Thoracic aorta (tissue), 2 donors: Measurements from ENCODE around the gene SMIM35. TPM values are rescaled to one million over a fixed set of nuclear protein-coding genes. Genes with fewer than 3 reads are reported as not detected.

ENCODE experiments used
- ATAC-seq: fragments of 150-250 bp; one replicate; pipeline ENCODE4 v1.8.0; 2017; ENCODE audit warnings: low read depth; ENCODE audit not compliant: insufficient number of reproducible peaks, low FRiP score
- DNase-seq: peaks from one replicate; pipeline ENCODE4 v3.0.0-alpha.2; 2020; ENCODE audit warnings: low spot score
- H3K27ac ChIP-seq, 2 donors: fragments of 200-600 bp; sonication (generic); 1 replicate in 1 of 2; 2 replicates in 1 of 2; pipeline ENCODE4 v1.5.1; 2016; ENCODE audit warnings: mild to moderate bottlenecking in 2 of 2, moderate library complexity in 2 of 2
- H3K27me3 ChIP-seq: fragments of 200-600 bp; sonication (generic); replicated peaks from 2 replicates; pipeline ENCODE4 v1.6.0; 2016; ENCODE audit warnings: mild to moderate bottlenecking; ENCODE audit not compliant: insufficient read depth
- H3K36me3 ChIP-seq: fragments of 200-600 bp; sonication (generic); one replicate; pipeline ENCODE4 v1.5.1; 2016
- H3K4me1 ChIP-seq, 2 donors: fragments of 200-600 bp; sonication (generic); 1 replicate in 1 of 2; 2 replicates in 1 of 2; pipeline versions ENCODE4 v1.5.1 to v1.6.0; 2016; ENCODE audit warnings: low read depth in 2 of 2, mild to moderate bottlenecking in 1 of 2; ENCODE audit not compliant: control insufficient read depth in 1 of 2
- H3K4me3 ChIP-seq: fragments of 200-600 bp; sonication (generic); 2 replicates; pipeline ENCODE4 v1.5.1; 2016; ENCODE audit warnings: mild to moderate bottlenecking
- H3K9me3 ChIP-seq: fragments of 200-600 bp; sonication (generic); 2 replicates; pipeline ENCODE4 v1.5.1; 2016
- CTCF ChIP-seq: fragments of 200-600 bp; sonication (generic); IDR thresholded peaks from one replicate; pipeline ENCODE4 v1.5.1; 2019; ENCODE audit warnings: antibody characterized with exemption
- total RNA-seq, 2 donors: library from RNA; depleted of rRNA; stranded (reverse); fragments of >200 nt; gene quantifications; one replicate each; pipeline versions ENCODE4 v1.1.0 to v1.2.3, GENCODE V29; 2016

Gene SMIM35
- total RNA-seq, 2 donors from 2014 or later = not detected

GRCh38 chr11:118060081-118060661 lies 26.6 kb downstream of the SMIM35 start:
- H3K4me1 ChIP-seq = no peaks in the 10 kb centered on the region
- ATAC-seq = no peak
- H3K4me3 ChIP-seq = no peak overlapping the region
- TF ChIP-seq CTCF = no peak
- H3K36me3 ChIP-seq = no peaks in the 10 kb centered on the region
- H3K27ac ChIP-seq = no peak overlapping the region
- DNase-seq = no peak
- H3K9me3 ChIP-seq = no peaks in the 10 kb centered on the region
- H3K27me3 ChIP-seq = no peaks in the 10 kb centered on the region

GRCh38 chr11:118059246-118059940 lies 27.4 kb downstream of the SMIM35 start:
- no peak for TF ChIP-seq CTCF
- no peaks in the 10 kb centered on the region for H3K27me3 ChIP-seq
- no peak overlapping the region for H3K27ac ChIP-seq
- H3K4me3 ChIP-seq = no peak overlapping the region
- DNase-seq = no peak
- H3K36me3 ChIP-seq = no peaks in the 10 kb centered on the region
- no peaks in the 10 kb centered on the region for H3K4me1 ChIP-seq
- ATAC-seq = no peak
- H3K9me3 ChIP-seq = no peaks in the 10 kb centered on the region

- Histone ChIP-seq H3K27ac (no peak overlapping the region), H3K36me3 (no peaks in the 10 kb centered on the region), H3K27me3 (no peaks in the 10 kb centered on the region), H3K9me3 (no peaks in the 10 kb centered on the region), H3K4me3 (no peak overlapping the region), H3K4me1 (no peaks in the 10 kb centered on the region)
- no peak for ATAC-seq
- no peak for DNase-seq
- no peak for TF ChIP-seq CTCF
Measured at GRCh38 chr11:118058311-118059245, 28.2 kb downstream of the SMIM35 start.

- Histone ChIP-seq H3K36me3 (no peaks in the 10 kb centered on the region), H3K27me3 (no peaks in the 10 kb centered on the region), H3K9me3 (no peaks in the 10 kb centered on the region), H3K4me1 (no peaks in the 10 kb centered on the region), H3K4me3 (no peak overlapping the region), H3K27ac (no peak overlapping the region)
- no peak for TF ChIP-seq CTCF
- DNase-seq (no peak), ATAC-seq (no peak)
Measured at GRCh38 chr11:118057251-118058145, 29.3 kb downstream of the SMIM35 start.
